HG03060 (cell line): Measurements from ENCODE around the gene DTNB.
"Not testable (repeated sequence)": the region's sequence is repeated elsewhere in the genome, so short reads cannot be mapped to it uniquely, and the experiment has no call there.

Experiments used
- ATAC-seq: cut with Tn5 transposase; IDR thresholded peaks from one replicate; pipeline ENCODE4 v1.9.1; 2021; ENCODE audit warnings: low read depth, moderate number of reproducible peaks; ENCODE audit not compliant: unreplicated experiment

Gene DTNB

DNA sequence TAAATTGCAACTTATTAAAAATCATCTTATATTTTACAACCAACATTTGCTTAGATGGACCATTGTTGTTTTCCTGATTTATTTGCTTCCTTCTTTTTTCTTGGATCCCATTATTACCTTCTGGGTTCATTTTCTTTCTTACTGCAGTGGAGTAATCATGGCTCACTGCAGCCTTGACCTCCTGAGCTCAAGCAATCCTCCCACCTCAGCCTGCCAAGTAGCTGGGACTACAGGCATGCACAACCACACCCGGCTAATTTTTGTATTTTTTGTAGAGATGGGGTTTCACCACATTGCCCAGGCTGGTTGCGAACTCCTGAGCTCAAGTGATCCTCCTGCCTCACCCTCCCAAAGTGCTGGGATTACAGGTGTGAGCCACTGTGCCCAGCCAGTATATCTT lies 123.8 kb downstream of the DTNB start:
- ATAC-seq, result not testable (repeated sequence)

DNA sequence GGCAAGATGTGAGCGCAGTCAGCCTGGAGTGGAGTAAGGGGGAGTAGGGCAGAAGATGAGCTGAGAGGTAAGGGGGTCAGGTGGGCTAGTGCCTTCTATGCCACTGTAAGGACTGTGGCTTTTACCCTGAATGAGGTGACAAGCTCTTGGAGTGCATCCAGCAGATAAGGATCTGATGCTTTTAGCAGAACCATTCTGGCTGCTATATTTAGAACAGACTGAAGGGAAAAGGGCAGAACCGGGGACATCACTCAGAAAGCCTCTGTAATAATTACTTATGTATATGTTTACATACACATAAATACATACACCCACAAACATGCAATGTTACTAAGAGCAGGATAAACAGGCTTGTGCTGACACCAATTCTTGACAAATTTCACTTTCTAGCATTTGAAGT lies 124.8 kb downstream of the DTNB start:
- no peak for ATAC-seq

DNA sequence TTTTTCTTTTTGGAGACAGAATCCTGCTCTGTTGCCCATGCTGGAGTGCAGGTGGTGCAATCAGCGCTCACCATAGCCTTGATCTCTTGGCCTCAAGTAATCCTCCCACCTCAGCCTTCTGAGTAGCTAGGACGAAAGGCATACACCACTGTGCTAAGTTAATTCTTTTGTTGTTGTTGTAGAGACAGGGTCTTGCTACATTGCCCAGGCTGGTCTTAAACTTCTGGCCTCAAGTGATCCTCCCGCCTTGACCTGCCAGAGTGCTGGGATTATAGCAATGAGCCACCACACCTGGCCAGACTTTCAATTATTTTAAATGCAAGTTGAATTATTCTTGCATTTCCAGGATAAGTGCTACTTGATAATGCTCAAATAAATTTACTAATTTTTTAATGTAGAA lies 126.5 kb downstream of the DTNB start:
- no peak for ATAC-seq

DNA sequence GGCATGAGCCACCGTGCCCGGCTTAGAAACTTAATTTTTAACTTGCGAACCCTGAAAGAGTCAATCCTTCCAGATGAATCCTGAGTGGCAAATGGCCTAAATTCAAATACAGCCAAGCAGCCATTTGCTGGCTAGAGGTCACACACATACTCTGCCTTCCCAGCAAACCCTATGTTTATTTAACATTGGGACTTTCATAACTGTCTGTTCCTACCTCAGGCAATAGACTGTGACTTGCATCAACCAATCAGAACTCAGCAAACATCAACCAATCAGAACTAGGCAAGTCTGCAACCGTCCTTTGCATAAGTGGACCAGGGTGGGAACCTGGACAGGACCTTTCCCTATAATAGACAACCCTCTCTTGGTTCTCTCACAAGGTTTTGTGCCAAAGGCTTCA lies 127.5 kb downstream of the DTNB start:
- ATAC-seq, result no peak

DNA sequence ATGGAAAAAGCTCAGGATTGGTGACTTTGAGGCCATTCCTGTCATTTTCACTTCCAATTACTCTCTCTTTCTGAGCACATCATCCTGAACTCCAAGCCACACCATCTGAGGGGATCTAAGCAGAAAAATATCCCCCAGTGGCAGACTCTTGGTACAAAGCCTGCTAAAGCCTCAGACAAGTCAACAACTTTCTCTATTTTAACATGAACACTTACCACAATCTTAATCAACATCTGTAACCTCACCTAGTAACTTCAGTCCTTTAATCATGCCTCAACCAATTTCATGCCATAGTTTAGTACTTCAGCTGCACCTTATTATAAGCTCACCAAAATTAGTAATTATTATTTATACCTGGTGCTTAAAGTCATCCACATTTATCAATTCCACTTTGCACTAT lies 128.9 kb downstream of the DTNB start:
- ATAC-seq, result no peak

DNA sequence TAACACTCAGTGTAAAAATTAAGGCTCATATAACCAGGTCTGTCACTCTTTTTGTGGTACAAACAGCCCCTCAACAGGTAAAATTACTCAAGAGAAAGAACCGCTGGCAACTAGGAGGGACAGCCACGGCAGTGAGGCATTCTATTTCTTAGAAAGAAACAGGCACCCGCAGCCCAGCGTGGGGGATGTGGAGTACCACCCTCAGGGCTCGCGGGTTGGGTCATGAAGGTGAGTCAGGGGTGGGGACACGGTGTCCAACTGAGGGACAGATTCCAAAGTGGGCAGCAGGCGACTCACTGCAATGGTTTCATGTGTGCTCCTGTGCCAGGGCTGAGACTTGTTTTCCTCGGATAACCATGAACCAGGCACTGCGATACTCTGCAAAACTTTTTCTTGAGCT lies 129.4 kb downstream of the DTNB start:
- no peak for ATAC-seq

DNA sequence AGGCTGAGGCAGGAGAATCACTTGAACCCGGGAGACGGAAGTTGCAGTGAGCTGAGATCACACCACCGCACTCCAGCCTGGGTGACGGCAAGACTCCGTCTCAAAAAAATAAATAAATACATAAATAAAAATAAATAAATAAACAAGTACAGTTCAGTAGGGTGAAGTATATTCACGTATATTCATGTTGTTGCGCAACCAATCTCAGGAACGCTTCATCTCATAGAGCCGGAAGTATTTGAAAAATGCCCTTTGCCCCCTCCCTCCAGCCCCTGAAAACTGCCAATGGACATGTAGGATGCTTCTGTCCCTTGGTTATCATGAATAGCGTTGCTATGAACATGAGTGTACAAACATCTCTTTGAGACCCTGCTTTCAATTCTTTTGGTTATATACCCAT lies 132.0 kb downstream of the DTNB start:
- ATAC-seq, result no peak

DNA sequence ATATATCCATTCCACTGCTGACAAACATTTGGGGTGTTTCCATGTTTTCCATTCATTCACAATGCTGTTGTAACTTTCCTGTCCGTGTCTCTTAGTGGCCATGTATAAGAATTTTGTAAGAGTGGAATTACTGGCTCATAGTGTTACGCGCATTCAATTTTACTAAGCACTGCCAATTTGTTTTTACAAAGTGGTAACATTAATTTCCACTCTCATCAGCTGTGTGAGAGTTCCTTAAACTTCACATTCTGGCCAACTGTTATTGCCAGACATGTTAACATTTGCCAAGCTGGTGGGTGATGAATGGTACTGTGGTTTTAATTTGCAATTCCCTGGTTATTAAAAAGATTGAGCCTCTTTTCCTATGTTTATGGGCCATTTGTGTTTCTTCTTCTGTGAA lies 134.2 kb downstream of the DTNB start:
- no peak for ATAC-seq

DNA sequence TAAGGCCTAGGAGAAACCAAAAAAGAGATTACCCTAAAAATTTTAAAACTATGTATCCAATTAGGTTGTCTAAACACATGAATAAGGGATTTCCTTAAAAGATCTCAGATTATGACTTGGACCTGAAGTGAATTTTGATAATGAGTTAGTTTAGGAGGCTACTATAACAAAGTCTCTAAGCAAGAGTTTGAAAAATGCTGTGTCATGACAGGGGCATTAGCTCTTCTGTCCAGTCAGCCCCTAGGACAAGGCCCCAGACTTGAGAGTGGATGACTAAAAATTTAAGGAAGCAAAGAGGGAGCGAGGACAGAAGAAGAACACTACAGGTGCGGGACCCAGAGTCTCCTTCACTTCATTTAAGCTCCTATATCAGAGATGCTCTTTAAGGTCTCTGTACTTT lies 135.9 kb downstream of the DTNB start:
- ATAC-seq, result no peak

DNA sequence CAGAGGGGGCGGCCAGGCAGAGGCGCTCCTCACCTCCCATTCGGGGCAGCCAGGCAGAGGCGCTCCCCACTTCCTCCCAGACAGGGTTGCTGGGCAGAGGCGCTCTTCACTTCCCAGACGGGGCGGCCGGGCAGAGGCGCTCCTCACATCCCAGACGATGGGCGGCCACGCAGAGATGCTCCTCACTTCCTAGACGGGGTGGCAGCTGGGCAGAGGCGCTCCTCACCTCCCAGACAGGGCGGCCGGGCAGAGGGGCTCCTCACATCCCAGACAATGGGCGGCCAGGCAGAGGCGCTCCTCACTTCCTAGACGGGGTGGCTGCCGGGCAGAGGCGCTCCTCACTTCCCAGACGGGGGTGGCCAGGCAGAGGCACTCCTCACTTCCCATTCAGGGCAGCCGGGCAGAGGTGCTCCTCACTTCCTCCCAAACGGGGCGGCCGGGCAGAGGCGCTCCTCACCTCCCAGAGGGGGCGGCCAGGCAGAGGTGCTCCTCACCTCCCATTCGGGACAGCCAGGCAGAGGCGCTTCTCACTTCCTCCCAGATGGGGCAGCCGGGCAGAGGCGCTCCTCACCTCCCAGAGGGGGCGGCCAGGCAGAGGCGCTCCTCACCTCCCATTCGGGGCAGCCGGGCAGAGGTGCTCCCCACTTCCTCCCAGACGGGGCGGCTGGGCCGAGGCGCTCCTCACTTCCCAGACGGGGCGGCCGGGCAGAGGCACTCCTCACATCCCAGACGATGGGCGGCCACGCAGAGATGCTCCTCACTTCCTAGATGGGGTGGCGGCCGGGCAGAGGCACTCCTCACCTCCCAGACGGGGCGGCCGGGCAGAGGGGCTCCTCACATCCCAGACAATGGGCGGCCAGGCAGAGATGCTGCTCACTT lies 137.7 kb downstream of the DTNB start:
- ATAC-seq, result not testable (repeated sequence)

DNA sequence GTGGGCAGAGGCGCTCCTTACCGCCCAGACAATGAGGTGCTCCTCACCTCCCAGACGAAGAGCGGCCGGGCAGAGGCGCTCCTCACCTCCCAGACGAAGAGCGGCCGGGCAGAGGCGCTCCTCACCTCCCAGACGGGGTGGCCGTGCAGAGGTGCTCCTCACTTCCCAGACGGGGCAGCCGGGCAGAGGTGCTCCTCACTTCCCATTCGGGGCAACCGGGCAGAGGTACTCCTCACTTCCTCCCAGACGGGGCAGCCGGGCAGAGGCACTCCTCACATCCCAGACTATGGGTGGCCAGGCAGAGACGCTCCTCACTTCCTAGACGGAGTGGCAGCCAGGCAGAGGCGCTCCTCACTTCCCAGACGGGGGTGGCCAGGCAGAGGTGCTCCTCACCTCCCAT lies 138.4 kb downstream of the DTNB start:
- ATAC-seq, result not testable (repeated sequence)

DNA sequence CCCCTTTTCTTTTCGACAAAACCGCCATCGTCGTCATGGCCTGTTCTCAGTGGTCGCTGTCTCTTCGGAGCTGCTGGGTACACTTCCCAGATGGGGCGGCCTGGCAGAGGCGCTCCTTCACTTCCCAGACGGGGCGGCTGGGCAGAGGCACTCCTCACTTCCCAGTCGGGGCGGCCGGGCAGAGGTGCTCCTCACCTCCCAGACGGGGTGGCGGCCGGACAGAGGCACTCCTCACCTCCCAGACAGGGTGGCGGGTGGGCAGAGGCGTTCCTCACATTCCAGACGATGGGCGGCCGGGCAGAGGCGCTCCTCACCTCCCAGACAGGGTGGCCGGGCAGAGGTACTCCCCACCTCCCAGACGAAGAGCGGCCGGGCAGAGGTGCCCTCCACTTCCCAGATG lies 138.9 kb downstream of the DTNB start:
- no peak for ATAC-seq

DNA sequence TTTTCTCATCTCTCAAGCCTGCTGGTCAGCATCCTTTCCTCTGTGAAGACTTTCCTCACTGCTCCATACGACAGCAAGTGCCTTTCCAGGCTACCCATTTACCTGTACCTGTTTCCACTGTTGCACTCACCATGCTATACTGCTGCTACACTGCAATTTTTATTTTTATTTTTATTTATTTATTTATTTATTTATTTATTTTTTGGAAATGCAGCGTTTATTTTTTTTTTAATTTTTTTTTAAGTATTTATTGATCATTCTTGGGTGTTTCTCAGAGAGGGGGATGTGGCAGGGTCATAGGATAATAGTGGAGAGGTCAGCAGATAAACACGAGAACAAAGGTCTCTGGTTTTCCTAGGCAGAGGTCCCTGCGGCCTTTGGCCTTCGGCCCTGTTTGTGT lies 139.6 kb downstream of the DTNB start:
- ATAC-seq, result not testable (repeated sequence)

DNA sequence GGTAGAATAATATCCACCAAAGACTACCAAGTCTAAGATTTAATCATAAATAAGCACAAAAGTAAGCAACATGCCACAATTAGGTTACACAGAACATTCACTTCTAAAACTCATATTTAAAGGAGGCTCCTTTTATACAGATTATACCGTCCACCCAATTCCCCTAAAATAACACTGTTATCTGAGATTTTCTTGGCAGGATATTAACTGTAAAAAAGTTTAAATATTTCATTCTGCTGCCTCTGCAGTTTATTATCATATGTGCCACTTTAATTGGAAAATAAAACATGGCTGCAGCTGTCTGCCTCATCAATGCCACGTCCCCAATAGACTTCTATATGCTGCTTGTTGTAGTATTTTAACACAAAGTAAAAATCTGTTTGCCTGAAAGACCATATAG lies 140.9 kb downstream of the DTNB start:
- no peak for ATAC-seq

DNA sequence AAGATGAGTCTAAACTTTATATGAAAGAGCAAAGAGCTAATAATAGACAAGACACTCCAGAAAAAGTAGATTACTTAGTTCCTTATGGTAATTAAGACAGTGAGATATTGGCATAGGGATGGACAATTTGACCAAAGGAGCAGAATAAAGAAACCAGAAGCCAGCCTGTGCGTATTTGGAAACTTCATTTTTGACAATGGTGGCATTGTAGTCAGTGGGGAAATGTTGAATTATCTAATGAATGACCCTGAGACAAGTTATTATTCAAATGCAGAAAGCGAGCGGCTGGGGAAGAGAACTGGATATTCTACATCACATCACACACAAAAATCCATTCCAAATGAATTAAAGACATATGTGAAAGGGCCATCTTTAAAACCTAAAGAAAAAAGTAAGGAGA lies 144.3 kb downstream of the DTNB start:
- ATAC-seq, result no peak

DNA sequence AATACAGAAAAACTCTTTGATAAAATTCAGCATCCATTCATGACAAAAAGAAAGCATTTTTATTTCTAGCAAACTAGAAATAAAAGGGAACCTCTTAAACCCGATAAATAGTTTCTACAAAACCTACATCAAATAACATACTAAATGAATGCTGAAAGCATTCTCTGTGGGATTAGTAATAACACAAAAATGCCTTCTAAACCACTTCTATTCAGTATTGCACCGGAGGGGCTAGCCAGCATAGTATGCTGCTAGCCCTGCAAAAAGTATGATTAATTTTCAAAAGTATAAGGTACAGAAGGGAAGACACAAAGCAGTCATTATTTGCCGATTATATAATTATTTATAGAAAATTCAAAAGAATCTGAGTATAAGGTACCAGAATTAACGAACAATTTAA lies 145.2 kb downstream of the DTNB start:
- ATAC-seq, result no peak

DNA sequence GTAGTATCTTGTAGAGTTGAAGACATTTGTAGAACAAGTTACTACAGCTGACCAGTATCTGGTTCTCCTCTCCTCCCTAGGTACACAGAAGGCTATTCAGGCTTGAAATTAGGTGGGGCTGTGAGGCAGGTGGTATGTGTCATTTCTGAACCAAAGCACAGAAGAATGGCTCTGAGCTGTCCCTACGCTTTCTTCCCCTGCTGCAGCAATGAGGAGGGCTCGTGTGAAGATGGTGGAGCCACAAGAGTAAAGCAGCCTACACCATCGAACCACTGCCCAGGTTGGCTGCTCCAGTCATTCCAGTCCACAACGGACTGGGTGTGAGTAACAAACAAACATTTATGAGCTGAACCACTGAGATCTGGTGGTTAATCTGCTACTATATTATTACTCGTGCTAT lies 148.9 kb downstream of the DTNB start:
- ATAC-seq, result no peak

DNA sequence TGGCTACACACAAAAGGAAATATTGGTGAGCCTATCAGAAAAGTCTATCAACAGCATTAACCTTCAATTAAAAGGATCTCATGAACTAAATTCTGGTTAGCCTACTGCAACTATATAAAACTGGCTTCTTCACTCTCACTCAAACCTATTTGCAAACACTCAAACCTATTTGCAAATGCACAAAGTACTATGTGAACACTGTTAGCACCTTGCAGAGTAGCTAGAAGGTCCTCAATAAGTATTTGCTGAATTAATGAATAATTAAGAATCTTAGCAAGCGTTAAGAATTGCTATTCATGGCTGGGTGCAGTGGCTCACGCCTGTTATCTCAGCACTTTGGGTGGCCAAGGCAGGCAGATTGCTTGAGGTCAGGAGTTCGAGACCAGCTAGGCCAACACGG lies 150.3 kb downstream of the DTNB start:
- no peak for ATAC-seq

DNA sequence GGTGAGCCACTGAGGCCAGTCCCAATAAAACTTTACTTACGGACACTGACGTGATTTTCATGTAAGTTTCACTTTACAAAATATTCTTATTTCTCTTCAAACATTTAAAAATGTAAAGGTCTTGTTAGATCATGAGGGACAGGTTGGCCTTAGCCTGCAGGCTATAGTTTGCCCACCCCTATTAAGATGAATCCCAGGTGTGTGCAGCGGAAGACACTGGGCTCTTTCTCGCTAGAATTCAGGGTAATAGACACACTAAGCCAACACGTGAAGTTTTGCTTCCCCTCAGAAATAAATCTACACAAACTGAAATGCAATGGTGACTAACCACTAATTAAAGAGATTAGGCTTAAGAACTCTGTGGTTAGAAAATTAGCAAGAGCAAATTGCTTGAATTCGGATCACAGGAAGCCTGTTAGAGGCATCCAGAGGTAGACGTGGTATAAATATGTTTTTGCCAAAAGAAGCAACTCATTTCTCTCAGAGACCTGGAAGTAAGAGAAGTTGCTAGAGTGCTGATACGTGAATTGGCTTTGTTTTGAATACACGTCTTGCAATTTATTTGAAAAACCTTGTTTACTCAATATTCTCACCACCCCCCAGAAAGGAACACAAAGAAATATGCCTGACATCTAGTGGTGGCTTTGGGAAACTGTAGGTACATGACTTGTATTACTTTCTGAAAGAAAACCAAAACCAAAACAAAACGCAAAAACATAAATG lies 151.6 kb downstream of the DTNB start:
- peak; percentile 73 for ATAC-seq

DNA sequence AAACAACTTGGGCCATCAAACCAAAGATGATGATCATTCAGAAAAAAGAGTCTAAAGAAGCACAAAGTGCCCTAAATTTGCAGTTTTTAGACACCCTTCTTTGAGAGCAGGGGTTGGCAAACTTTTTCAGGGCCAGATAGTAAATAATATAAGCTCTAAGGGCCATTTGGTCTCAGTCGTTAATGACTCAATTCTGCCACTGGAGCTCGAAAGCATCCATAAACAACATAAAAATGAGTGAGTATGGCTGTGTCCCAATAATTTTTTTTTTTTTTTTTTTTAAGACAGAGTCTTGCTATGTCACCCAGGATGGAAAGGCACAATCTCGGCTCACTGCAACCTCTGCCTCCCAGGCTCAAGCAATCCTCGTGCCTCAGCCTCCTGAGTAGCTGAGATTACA lies 152.3 kb downstream of the DTNB start:
- no peak for ATAC-seq

DNA sequence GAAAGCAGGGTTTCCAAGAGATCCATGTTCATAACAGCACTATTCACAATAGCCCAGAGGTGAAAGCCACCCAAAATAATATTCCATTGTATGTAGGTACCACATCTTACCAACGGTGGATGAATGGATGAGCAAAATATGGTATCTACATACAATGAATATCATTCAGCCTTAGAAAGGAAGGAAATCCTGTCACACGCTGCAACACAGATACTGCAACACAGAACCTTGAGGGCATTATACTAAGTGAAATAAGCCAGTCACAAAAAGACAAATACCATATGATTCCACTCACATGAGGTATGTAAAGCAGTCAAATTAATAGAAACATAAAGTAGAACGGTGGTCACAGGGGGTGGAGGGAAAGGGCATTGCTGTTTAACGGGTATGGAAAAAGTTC lies 155.7 kb downstream of the DTNB start:
- ATAC-seq, result no peak

DNA sequence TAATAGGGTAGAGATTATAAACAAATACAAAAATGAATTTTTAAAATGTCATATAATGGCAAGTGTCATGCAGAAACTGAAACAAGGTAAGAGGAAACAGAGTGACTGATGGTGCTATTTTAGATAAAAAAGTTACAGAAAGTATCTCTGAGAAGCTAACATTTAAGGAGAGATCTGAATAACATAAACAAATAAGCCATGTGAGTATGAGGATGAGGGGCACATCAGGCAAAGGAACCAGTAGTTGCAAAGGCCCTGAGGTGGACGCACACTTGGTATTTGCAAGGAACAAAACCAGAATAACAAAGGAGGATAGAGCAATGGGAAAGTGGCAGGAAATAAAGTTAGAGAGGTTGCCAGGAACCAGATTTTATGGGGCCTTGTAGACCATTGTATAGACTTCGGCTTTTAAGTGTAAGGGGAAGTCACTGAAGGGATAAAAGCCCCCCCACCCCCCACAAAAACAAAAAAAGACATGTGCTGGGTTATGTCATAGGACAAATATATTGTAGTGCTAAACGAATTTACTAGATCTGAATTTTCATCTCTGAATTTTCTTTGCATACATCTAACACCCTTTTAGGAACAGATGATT lies 159.2 kb downstream of the DTNB start:
- ATAC-seq, result peak; percentile 72
